T-cell (primary cell): Measurements from ENCODE around the gene KATNB1. TPM values are rescaled to one million over a fixed set of nuclear protein-coding genes. Genes with fewer than 3 reads are reported as not detected.
"Not testable (repeated sequence)": the region's sequence is repeated elsewhere in the genome, so short reads cannot be mapped to it uniquely, and the experiment has no call there.

Source experiments
- ATAC-seq, 4 experiments: fragments of 200-7000 bp in 3 of 4; fragments of 150-1000 bp in 1 of 4; cut with Tn5 transposase; replicated peaks in 1 of 4; 1 replicate in 3 of 4; 2 replicates in 1 of 4; pipeline ENCODE4 v1.10.0; 2021; ENCODE audit warnings: moderate library complexity in 3 of 4, mild to moderate bottlenecking in 2 of 4, moderate number of reproducible peaks in 1 of 4
- CTCF ChIA-PET, 2 donors: fragments of 300-600 bp; sonication (Branson Sonifier 250); formaldehyde crosslinking; loops; one replicate each; lab custom pipeline; 2022; ENCODE audit warnings: antibody characterized with exemption in 2 of 2; lab: Charles Lee
- POLR2A ChIA-PET, 2 donors: fragments of 300-600 bp; sonication (Branson Sonifier 250); formaldehyde crosslinking; loops; one replicate each; lab custom pipeline; 2022; ENCODE audit warnings: antibody characterized with exemption in 2 of 2; lab: Charles Lee
- DNase-seq, 35 experiments: peaks; one replicate each; pipeline versions ENCODE4 v3.0.0 to v3.0.0-alpha.2; 2013 to 2023
- H3K27ac ChIP-seq: one replicate; pipeline ENCODE4 v1.5.1; 2013; ENCODE audit warnings: low read length
- H3K27me3 ChIP-seq, 2 experiments: replicated peaks in 1 of 2; 1 replicate in 1 of 2; 2 replicates in 1 of 2; pipeline versions ENCODE4 v1.6.1 to v1.7.0; 2013; ENCODE audit warnings: low read length in 1 of 2, mixed read lengths in 1 of 2; ENCODE audit not compliant: control insufficient read depth in 2 of 2, insufficient read depth in 2 of 2; ENCODE audit errors: extremely low read depth in 1 of 2
- H3K36me3 ChIP-seq, 2 donors: 1 replicate in 1 of 2; 2 replicates in 1 of 2; pipeline versions ENCODE4 v1.6.1 to v1.7.0; 2013; ENCODE audit warnings: low read length in 1 of 2; ENCODE audit not compliant: control insufficient read depth in 2 of 2, insufficient read depth in 1 of 2; ENCODE audit errors: extremely low read depth in 1 of 2
- H3K4me1 ChIP-seq, 2 experiments: 1 replicate in 1 of 2; 2 replicates in 1 of 2; pipeline versions ENCODE4 v1.6.1 to v1.7.0; 2013; ENCODE audit warnings: low read length in 2 of 2, mixed read lengths in 1 of 2; ENCODE audit not compliant: insufficient read depth in 2 of 2, control insufficient read depth in 1 of 2; ENCODE audit errors: extremely low read depth in 1 of 2
- H3K4me3 ChIP-seq, 2 donors: 1 replicate in 1 of 2; 2 replicates in 1 of 2; pipeline versions ENCODE4 v1.5.1 to v1.7.0; 2013; ENCODE audit warnings: mild to moderate bottlenecking in 2 of 2, low read length in 1 of 2, moderate library complexity in 1 of 2; ENCODE audit not compliant: control insufficient read depth in 1 of 2; ENCODE audit errors: extremely low read depth in 1 of 2
- H3K9me3 ChIP-seq: 2 replicates; pipeline ENCODE4 v1.7.0; 2013
- H3K27ac Mint-ChIP-seq, 2 donors: one replicate each; pipeline ENCODE4 v1.8.0; 2020 to 2021; ENCODE audit warnings: mild to moderate bottlenecking in 2 of 2, mixed read lengths in 2 of 2
- H3K27me3 Mint-ChIP-seq, 2 donors: one replicate each; pipeline ENCODE4 v1.8.0; 2021 to 2022; ENCODE audit warnings: mixed read lengths in 2 of 2
- H3K36me3 Mint-ChIP-seq: one replicate; pipeline ENCODE4 v1.8.0; 2021; ENCODE audit warnings: mixed read lengths
- H3K4me1 Mint-ChIP-seq, 3 donors: one replicate each; pipeline ENCODE4 v1.8.0; 2020 to 2022; ENCODE audit warnings: mixed read lengths in 3 of 3, mild to moderate bottlenecking in 1 of 3
- H3K4me3 Mint-ChIP-seq, 3 donors: one replicate each; pipeline ENCODE4 v1.8.0; 2020 to 2022; ENCODE audit warnings: mild to moderate bottlenecking in 3 of 3, mixed read lengths in 3 of 3, moderate library complexity in 3 of 3
- H3K9me3 Mint-ChIP-seq, 3 donors: one replicate each; pipeline ENCODE4 v1.8.0; 2020 to 2022; ENCODE audit warnings: mixed read lengths in 3 of 3
- WGBS: methylation state at CpG from one replicate; pipeline ENCODE4 v1.1.5; 2013; ENCODE audit warnings: missing lambda C conversion rate; ENCODE audit not compliant: insufficient coverage; 5-methylcytosine and 5-hydroxymethylcytosine counted together
- total RNA-seq, 35 experiments: library from RNA in 6 of 35; stranded (reverse) in 6 of 35; fragments of 120-200 nt in 1 of 35; gene quantifications; one replicate each; pipeline versions ENCODE4 v1.2.1 to v1.2.4 and lab custom pipeline; 2013 to 2026

KATNB1 gene
- total RNA-seq, 5 donors from 2014 or later (not counting 1 experiment from before 2014, with no cell fraction given), result 23.0 to 28.0 (median 25.5) TPM

DNA sequence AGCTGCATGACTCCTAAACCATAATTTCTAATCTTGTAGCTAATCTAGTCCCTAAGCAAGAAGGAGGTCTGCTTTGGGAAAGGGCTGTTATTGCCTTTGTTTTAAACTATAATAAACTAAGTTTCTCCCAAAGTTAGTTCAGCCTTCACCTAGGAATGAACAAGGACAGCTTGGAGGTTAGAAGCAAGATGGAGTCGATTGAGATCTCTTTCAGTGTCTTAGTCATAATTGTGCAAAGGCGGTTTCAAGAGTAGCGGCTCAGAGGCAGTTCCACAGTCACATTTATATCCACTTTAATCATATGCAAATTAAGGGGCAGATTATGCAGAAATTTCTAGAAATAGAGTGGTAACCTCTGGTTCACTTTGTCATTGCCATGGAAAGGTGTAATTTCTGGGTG is 23.6 kb upstream of the KATNB1 start:
- no peaks in the 10 kb centered on the region for H3K36me3 ChIP-seq
- Mint-ChIP-seq H3K4me3 (no peak overlapping the region), H3K27ac (no peak overlapping the region), H3K4me1 (no peaks in the 10 kb centered on the region), H3K9me3 (no peaks in the 10 kb centered on the region), H3K36me3 (no peaks in the 10 kb centered on the region), H3K27me3 (peaks cover under 1 to 2% of the 10 kb centered on the region in 2 donors)
- H3K4me3 ChIP-seq, result no peak overlapping the region
- no peak for ATAC-seq
- peaks cover 0 to 10% of the 10 kb centered on the region in 2 experiments for H3K27me3 ChIP-seq
- no peak overlapping the region for H3K27ac ChIP-seq
- H3K9me3 ChIP-seq, result no peaks in the 10 kb centered on the region
- no CpG with 5 or more reads among the region's 3 CpGs for WGBS
- H3K4me1 ChIP-seq, result no peaks in the 10 kb centered on the region
- no peak for DNase-seq
- CTCF ChIA-PET, result interaction anchor here in 1 of 2 donors (1.0 kb wide), 1 partner anchor 23 kb away, joined by 6 read pairs; no protein-coding TSS in a partner anchor
- POLR2A ChIA-PET, result no interaction called here

DNA sequence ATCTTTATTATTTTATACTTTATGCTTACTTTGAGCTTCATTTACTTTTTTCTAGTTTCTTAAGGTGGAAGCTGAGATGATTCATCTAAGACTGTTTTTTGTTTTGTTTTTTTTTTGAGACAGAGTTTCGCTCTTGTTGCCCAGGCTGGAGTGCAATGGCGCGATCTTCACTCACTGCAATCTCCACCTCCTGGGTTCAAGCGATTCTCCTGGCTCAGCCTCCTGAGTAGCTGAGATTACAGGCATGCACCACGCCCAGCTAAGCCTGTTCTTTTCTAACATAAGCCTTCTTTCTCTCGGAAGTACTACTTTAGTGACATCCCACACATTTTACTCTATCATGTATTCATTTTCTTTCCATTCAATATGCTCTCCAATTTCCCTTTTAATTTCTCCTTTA is 23.0 kb upstream of the KATNB1 start:
- H3K9me3 Mint-ChIP-seq, H3K27me3 ChIP-seq, H3K4me1 Mint-ChIP-seq, DNase-seq, H3K36me3 ChIP-seq, POLR2A ChIA-PET, H3K4me3 ChIP-seq, H3K9me3 ChIP-seq, H3K4me3 Mint-ChIP-seq, H3K27ac ChIP-seq, H3K27me3 Mint-ChIP-seq, H3K36me3 Mint-ChIP-seq, ATAC-seq, H3K27ac Mint-ChIP-seq, H3K4me1 ChIP-seq: not testable (repeated sequence)
- WGBS, result 71% methylated on average over 2 of the region's 6 CpGs
- CTCF ChIA-PET, result interaction anchor here in 1 of 2 donors (1.0 kb wide), 1 partner anchor 23 kb away, joined by 6 read pairs; no protein-coding TSS in a partner anchor

DNA sequence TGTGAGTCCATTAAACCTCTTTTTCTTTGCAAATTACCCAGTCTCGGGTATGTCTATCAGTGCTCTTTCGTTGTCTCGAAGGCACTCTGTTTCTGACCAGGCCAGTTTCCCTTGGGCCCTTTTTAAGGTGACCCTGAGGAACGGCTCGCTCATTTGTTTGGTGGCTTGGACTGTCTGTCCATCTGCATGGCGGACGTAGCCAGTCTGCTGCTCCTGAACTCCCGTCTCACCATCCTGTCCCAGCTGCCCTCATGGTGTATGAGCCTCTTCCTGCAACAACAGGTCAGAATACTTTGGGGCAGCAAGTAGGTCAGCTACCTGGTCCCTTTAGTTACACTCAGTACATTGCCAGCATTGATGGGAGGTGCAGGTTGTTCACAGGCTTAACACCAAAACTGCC is 22.0 kb upstream of the KATNB1 start:
- CTCF ChIA-PET, result no interaction called here
- Histone ChIP-seq H3K4me1 (no peaks in the 10 kb centered on the region), H3K9me3 (no peaks in the 10 kb centered on the region), H3K27ac (no peak overlapping the region), H3K36me3 (no peaks in the 10 kb centered on the region), H3K27me3 (peaks cover 0 to 11% of the 10 kb centered on the region in 2 experiments), H3K4me3 (no peak overlapping the region)
- H3K27ac Mint-ChIP-seq, result no peak overlapping the region
- 90% methylated on average over 8 of the region's 8 CpGs for WGBS
- H3K9me3 Mint-ChIP-seq, result no peaks in the 10 kb centered on the region
- DNase-seq (no peak), ATAC-seq (no peak)
- H3K4me1 Mint-ChIP-seq, result no peaks in the 10 kb centered on the region
- peaks cover 0 to 2% of the 10 kb centered on the region in 2 donors for H3K27me3 Mint-ChIP-seq
- no peaks in the 10 kb centered on the region for H3K36me3 Mint-ChIP-seq
- no peak overlapping the region for H3K4me3 Mint-ChIP-seq
- POLR2A ChIA-PET, result no interaction called here

DNA sequence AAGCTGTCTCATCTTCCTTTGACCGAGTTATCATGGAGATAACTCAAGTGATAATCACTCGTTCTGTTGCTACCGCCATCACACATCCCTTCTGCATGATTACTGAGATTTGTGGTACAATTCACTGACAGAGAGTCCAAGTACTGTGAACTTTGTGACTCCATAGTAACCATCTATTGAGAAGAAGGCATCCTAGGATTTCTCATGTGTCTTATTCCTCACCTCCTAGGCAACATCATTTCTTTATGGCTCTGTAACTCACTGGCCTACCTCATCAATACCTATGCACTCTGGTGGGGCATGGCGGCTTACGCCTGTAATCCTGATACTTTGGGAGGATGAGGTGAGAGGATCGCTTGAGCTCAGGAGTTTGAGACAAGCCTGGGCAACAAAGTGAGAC is 21.5 kb upstream of the KATNB1 start:
- no peaks in the 10 kb centered on the region for H3K9me3 Mint-ChIP-seq
- POLR2A ChIA-PET, result no interaction called here
- H3K4me1 Mint-ChIP-seq, result no peaks in the 10 kb centered on the region
- H3K27ac Mint-ChIP-seq, result no peak overlapping the region
- DNase-seq (no peak), ATAC-seq (no peak)
- no peaks in the 10 kb centered on the region for H3K4me1 ChIP-seq
- peaks cover 0 to 15% of the 10 kb centered on the region in 2 experiments for H3K27me3 ChIP-seq
- no CpG with 5 or more reads among the region's 6 CpGs for WGBS
- H3K9me3 ChIP-seq, result no peaks in the 10 kb centered on the region
- no peaks in the 10 kb centered on the region for H3K36me3 Mint-ChIP-seq
- H3K36me3 ChIP-seq, result no peaks in the 10 kb centered on the region
- CTCF ChIA-PET, result no interaction called here
- no peak overlapping the region for H3K4me3 ChIP-seq
- no peak overlapping the region for H3K27ac ChIP-seq
- H3K4me3 Mint-ChIP-seq, result no peak overlapping the region
- H3K27me3 Mint-ChIP-seq, result peaks cover 0 to 2% of the 10 kb centered on the region in 2 donors

DNA sequence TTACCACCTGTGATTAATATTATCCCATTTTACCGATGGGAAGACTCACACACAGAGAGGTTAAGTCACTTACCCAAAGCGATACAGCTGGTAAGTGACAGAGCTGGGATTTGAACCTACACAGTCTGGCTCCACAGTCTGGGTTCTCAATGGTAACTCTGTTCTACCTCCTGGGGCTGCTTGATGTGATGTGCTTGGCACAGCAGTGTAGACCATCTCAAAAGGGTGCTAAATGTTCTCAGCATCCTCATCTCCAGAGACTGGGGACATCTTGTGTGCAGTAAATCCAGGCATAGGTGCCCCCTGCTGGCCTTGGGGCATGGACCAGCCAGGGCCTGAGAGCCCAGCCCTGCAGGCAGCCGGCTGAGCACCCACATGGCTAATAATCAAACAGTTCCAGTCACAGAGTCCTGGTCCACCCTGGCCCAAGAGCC is 15.4 kb upstream of the KATNB1 start:
- WGBS, result 72% methylated on average over 2 of the region's 3 CpGs
- no peaks in the 10 kb centered on the region for H3K4me1 ChIP-seq
- no peaks in the 10 kb centered on the region for H3K36me3 ChIP-seq
- H3K4me1 Mint-ChIP-seq, result no peaks in the 10 kb centered on the region
- H3K4me3 ChIP-seq, result no peak overlapping the region
- H3K27ac Mint-ChIP-seq, result no peak overlapping the region
- H3K9me3 ChIP-seq, result no peaks in the 10 kb centered on the region
- DNase-seq (peak in 28 of 35 experiments; percentile 16 to 62 (median 36)), ATAC-seq (peak in 3 of 4 experiments; percentile 38 to 65 (median 63))
- POLR2A ChIA-PET, result interaction anchor here in 1 of 2 donors (0.5 kb wide), 1 partner anchor 15 kb away, joined by 3 read pairs; no protein-coding TSS in a partner anchor
- no peak overlapping the region for H3K27ac ChIP-seq
- H3K36me3 Mint-ChIP-seq, result no peaks in the 10 kb centered on the region
- no peaks in the 10 kb centered on the region for H3K9me3 Mint-ChIP-seq
- H3K4me3 Mint-ChIP-seq, result no peak overlapping the region
- peaks cover 0 to 28% of the 10 kb centered on the region in 2 experiments for H3K27me3 ChIP-seq
- CTCF ChIA-PET, result interaction anchor here in 1 of 2 donors (1.0 kb wide), 1 partner anchor 134 kb away, joined by 3 read pairs; no protein-coding TSS in a partner anchor
- peaks cover 0 to 4% of the 10 kb centered on the region in 2 donors for H3K27me3 Mint-ChIP-seq

GRCh38 chr16:57721356-57722209 is 14.0 kb upstream of the KATNB1 start:
- Histone ChIP-seq H3K4me1 (no peaks in the 10 kb centered on the region), H3K27me3 (peaks cover 0 to 32% of the 10 kb centered on the region in 2 experiments), H3K9me3 (no peaks in the 10 kb centered on the region), H3K36me3 (no peaks in the 10 kb centered on the region), H3K4me3 (no peak overlapping the region), H3K27ac (no peak overlapping the region)
- Mint-ChIP-seq H3K4me3 (no peak overlapping the region), H3K36me3 (no peaks in the 10 kb centered on the region), H3K9me3 (no peaks in the 10 kb centered on the region), H3K4me1 (no peaks in the 10 kb centered on the region), H3K27me3 (peaks cover 0 to 4% of the 10 kb centered on the region in 2 donors), H3K27ac (no peak overlapping the region)
- 87% methylated on average over 6 of the region's 17 CpGs for WGBS
- no peak for DNase-seq
- no peak for ATAC-seq
- CTCF ChIA-PET, result interaction anchor here in 1 of 2 donors (0.5 kb wide), 1 partner anchor 13 kb away, joined by 6 read pairs; no protein-coding TSS in a partner anchor
- POLR2A ChIA-PET, result no interaction called here
